Stimulated activated CD4-positive, alpha-beta T cell treated with anti-CD3 and anti-CD28 coated beads, Interleukin-4, amount 100 ng/mL, for 4 hours (primary cell): ENCODE data around the gene CFAP61.
"Not testable (repeated sequence)": the region's sequence is repeated elsewhere in the genome, so short reads cannot be mapped to it uniquely, and the experiment has no call there.

ENCODE experiments used
- DNase-seq, 2 experiments: peaks; one replicate each; pipeline ENCODE4 v3.0.0-alpha.2; 2020

The CFAP61 gene

DNA sequence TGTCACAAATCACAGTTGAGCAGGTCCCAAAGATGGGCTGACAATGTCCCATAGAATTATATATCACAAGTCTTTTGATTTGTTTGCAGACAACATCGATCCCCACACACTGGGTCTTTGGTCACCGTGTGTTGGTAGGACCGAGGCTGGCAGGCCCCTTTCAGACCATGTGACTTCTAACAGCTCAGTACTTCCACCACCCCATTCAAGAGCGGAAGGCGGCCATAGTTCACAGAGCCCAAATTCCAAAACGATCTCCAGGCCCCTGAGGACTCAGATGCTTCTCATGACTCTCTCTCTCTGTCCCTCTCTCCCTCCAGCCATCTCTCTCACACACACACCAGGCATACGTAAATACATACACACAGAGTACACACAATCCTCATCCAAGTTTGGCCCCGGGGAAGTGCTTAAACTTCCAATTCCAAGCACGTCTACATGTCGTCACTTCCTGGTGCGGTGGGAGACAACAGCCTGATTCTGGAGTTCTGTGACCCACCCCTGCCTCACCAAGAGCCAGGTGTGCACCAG is 159.7 kb downstream of the CFAP61 start:
- DNase-seq = no peak

DNA sequence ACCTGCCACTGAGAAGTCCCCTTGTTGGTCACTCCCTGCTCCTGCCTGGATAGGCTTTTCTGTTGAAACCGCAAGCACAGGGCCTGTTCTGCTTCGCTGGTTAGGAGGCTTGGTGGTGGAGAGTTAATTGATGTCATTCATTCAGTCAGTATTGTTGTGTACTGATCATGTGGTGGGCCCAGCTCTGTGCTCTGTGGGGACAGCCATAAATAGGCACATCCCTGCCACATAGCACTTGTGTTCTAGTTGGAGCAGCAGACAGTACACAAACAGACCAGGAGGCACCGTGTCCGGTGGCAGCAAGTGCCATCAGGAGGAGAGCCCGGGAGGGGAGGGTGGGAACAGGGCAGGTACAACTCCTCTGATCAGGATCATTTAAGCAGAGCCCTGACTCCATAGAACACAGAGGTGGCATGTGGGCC is 160.4 kb downstream of the CFAP61 start:
- DNase-seq = no peak

DNA sequence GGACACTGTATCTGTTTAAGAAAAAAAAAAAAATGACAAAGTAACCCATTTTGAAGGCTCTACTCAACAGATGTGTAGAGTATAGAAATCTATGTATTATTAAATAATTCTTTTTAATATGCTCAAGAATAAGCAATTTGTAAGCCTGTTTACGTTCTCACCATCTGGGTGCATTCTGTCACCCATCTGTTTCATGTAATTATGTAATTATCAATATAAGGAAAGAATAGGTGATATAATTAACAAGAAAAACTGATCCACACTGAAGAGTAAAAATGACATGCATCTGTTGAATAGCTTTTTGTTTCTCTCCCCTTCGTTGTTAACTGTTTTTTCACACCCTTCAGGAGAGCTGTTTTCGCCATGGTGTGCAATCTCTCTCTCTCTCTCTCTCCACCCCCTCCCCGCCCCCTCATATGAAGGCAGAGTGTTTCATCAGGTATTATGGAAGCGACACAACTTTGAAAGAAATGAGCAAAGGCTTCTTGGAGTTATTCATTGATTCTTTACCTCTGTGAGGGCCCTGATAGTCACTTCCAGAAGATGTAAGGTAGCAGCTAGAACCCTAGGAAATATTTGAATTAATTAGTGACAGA is 161.3 kb downstream of the CFAP61 start:
- no peak for DNase-seq

DNA sequence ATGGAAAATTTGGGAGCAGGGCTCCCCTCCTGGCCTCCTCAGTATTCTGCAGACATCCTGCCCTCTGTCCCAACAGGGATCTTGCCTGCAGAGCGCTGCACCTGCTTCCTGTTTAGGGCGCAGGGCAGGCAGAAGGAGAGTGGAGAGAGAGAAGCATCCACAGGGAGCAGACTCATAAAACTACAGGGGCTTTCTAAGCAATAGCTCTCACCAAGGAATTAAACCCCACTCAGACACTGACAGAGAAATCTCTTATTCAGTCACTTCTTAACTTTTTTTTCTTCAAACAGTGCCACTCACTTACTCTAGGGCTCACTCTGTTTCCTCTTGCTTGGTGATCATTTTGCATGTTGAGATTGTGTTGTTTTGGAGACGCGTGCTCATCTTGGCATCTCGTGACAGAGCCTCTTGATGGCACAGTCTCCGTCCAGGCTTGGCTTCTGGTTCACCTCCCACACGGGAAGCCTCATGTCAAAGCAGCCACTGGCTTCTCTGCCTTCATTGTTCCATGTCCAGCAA is 162.5 kb downstream of the CFAP61 start:
- no peak for DNase-seq

DNA sequence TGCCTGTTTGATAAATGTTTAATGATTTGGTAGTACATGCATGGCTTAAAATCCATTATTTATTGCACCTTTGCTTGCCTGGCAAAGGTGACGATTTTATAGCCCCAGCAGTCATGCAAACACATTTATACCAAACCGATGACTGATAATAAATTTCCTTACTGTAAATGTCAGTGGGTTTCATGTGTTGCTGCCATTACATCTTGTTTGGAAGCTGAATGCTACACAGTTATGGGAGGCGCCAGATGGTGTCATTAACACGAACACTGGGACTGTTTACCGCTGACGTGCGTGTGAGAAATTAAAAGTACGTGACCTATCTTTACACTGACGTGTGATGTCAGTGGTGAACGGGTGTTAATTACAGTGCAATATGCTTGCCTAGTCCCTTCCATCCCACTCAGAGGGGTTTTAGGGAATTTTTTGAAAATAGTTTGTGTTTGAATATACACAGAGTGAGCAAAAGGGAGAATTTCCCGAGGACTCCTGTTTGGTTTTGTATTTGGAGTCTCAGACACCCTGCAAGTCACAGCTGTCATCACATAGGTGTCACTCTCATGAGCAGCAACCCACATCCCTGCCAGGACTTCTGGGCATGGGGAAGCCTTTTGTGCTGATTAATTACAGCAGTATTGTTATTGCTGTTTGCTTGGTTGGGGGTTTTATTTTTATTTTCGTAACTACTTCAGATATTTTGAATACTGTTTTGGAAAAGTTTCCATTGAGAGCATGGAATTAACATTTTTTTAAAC is 163.8 kb downstream of the CFAP61 start:
- no peak for DNase-seq

DNA sequence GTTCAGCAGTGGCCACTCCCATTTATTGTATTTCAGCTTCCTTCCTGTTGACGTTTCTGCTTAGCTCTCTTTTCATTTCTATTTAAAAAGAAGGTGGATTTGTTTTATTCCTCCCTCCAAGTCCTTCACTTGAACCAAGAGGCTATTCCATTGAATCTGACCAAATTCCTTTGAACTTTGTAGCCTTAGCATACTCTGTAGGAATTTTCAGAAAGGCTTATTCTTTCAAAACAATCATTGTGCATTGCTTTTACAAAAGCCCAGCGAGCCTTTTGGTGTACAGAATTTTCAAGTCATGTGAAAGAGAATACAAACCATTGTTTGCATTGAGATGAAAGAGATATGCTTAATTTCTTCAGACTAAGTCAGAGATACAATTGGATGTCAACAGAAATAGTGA is 164.6 kb downstream of the CFAP61 start:
- DNase-seq = no peak

DNA sequence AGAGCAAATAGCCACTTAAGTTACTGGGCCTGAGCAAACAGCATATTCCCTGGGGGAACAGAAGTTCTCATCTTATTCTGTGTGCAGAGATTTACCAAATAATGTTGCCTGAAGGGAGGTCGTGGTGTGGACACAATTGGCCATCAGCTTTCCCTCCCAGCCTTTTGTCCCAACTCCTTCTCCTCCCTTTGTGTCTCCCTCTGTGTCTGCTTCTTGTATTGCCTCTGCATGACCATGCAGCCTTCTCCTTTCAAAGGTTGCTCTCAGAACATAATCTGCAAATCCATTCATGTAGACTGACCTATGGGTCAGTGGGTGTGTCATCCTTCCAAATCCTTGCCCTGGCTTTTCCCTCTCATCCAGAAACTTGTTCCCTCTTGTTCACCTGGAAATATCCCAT is 165.3 kb downstream of the CFAP61 start:
- DNase-seq = no peak

DNA sequence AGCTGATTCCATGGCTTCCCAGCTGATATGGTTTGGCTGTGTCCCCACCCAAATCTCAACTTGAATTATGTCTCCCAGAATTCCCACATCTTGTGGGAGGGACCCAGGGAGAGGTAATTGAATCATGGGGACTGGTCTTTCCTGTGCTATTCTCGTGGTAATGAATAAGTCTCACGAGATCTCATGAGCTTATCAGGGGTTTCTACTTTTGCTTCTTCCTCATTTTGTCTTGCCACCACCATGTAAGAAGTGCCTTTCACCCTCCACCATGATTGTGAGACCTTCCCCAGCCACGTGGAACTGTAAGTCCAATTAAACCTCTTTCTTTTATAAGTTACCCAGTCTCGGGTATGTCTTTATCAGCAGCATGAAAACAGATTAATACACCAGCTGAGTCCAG is 165.8 kb downstream of the CFAP61 start:
- not testable (repeated sequence) for DNase-seq

DNA sequence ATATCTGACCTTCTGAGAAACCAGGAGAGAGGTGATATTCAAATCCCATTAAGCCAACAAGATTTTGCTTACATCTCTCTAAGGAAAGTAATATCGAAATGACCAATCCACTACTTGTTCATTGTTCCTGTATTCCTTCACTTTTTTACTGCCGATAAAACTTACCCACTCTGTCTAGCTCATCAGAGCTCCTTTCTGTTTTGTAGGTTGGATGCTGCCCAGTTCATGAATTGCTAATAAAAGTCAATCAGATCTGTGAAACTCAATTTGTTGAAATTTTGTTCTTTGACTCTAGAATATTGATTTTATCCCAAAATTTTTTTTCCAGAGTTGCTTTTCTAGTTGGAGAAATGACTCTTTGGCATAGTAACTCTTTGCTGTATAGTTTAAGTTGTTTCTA is 166.7 kb downstream of the CFAP61 start:
- DNase-seq = no peak

DNA sequence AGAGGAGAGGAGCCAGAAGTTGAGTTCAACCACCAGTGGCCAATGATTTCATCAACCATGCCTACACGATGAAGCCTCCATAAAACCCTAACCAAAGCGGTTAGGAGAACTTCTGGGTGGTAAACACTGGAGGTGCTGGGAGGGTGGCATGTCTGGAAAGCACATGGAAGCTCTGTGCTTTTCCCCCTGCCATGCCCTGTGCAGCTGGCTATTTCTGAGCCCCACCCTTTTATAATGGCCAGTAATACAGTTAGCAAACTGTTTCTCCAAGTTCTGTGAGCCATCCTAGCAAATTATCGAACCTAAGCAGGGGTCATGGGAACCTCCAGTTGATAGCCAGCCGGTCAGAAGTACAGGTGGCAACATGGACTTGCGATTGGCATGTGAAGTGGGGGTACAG is 167.8 kb downstream of the CFAP61 start:
- no peak for DNase-seq

DNA sequence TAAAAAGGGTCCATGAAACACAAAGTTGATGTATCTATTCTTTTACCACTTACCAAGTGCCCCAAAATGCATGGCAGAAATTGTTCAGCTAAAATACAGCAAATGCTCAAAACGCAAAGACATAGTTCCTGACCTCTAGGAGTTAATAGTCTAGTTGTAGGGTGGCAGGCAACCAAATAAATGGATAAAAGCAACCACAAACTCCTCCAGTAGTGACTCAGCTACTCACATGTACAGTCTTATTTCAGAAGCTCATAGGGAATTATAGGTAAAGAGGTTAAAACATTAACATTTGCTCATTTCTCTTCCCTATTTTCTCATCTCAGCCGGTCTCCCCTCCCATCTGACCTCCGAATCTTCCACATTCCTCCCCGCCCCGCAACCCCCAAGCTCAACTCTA is 171.6 kb downstream of the CFAP61 start:
- DNase-seq = no peak

DNA sequence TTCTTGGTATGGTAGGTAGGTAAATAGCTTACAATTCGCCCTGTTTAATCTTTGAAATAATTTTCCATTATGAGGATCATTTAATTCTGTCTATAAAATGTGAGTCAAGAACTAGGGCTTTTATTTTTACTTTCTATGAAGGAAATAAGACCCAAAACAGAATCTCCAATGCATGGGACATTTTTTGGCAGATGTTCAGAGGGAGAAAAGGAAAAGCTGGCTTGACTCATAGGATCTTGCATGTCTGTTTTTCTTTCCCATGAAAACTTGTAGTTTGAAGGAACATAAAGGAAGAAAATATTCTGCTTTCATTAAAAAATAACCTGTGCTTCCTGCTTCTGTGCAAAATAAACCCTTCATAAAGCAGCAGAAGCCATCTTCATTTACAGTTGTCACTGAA is 172.5 kb downstream of the CFAP61 start:
- DNase-seq = no peak

DNA sequence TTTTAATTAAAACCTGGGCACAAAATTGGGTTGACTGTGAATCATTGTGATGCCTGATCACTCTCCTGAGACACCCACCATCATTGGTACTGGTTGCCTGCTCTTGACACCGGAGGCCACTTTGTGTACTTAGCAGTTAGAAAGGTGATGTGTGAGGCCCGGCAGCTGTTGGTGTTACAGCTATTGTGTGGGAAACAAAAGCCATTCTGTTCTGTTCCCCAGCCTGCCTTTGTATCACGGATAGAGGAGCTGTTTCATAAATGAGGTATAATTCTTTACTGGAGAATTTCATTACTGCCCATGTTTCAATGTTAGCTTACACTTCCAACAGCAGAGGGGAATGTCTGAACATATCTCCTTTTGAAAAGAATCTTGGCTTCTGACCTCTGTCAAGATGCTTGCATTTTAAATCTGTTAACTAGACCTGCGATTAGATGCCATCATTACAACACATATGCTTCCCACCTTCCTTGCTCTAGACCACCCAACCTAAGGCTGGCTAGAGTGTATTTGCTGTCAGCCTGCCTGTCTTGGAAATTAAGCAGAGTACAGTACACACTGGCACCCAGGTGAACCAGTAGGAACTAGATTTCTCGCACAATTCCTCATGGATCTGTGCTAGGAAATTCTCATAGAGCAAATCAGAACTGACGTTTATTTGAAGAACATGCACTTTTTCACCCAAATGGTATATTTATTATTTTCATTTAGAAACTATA is 173.2 kb downstream of the CFAP61 start:
- DNase-seq = no peak

DNA sequence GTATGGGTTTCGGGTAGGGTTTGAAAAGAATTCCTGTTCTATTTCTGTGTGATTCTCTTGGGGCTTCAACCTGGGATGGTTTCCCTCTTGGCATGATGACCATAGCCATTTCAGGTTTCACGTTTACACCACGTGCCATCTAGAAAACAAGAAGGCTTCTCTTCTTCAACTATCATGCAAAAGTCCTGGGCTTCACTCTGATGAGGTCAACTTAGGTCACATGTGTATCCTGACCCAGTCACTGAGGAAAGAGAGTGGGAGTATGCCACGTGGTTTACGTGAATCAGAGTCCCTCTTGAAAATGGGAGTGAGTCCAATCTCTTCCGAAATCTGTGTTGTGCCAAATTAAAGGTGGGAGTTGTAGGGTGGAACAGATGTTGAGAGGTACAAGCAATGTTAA is 174.2 kb downstream of the CFAP61 start:
- no peak for DNase-seq

DNA sequence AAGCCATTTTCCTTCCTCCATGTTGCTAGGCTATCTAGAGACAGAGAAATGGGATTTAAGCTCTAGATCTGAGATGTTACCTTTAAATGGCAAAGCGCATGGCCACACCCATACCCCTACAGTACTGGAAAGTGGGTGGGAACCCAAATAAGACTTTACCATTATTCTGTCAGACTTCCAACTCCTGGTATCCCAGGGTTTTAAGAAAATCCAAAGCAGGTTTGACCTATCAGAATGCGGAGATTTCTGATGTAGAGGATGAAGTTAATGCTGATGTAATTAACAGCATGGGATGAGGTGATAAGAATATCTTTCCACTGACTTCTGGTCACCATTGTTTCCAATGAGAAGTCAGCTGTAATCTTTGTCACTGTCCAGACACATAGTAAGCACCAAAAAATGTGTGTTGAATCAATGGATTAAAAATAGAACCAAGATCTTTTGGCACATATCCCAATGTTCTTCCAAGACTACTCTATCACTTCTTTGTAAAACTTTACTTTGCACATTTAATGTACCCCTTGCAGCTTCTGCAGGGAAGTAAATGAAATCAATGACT is 174.8 kb downstream of the CFAP61 start:
- DNase-seq = no peak

DNA sequence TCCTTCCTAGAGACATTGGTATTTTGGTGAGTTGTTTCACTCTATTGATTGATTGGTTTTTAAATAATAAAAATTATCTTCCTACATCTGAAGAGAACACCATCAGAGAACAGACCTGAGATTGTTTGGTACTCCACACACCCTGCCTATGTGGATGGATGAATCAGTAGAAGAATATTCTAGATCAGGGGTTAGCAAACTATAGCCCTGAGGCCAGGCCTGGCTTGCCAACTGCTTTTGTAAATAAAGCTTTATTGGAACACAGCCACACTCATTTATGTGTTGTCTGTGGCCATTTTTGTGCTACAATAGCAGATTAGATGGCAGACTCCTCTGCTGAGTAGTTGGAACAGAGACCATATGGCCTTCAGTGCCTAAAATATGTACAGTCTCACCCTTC is 176.0 kb downstream of the CFAP61 start:
- no peak for DNase-seq

DNA sequence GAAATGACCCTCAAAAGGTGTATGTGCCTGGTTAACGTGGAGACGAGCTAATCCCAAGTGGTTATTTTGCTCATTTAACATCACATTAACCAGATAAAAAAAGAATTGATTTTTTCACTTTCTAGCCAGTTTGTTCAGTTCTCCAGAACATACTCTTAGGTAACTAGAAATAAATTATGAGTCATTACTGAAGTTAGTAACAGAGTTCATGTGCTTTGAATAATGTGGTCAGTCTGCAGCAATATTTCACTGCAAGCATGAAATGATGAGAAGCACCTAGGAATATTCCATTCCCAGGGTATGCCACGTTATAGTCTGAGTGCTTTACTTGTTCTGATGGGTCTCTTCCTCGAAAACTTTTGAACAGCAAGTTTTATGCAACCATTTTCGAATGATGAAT is 177.3 kb downstream of the CFAP61 start:
- no peak for DNase-seq

DNA sequence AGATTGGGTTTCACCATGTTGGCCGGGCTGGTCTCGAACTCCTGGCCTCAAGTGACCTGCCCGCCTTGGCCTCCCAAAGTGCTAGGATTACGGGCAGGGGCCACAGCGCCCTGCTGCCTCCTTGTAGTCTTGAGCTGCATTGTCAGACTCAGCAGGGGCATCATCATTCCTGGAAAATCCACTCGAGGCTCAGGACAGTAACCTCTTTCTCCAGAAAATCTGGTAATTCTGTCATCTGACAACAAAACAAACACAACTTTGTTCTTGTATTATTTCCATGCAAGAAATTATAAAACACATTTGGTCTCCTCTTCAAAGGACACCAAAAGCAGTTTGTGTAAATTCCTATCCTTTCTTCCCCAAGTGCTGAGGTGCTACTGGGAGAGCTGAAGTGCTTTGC is 178.4 kb downstream of the CFAP61 start:
- no peak for DNase-seq

DNA sequence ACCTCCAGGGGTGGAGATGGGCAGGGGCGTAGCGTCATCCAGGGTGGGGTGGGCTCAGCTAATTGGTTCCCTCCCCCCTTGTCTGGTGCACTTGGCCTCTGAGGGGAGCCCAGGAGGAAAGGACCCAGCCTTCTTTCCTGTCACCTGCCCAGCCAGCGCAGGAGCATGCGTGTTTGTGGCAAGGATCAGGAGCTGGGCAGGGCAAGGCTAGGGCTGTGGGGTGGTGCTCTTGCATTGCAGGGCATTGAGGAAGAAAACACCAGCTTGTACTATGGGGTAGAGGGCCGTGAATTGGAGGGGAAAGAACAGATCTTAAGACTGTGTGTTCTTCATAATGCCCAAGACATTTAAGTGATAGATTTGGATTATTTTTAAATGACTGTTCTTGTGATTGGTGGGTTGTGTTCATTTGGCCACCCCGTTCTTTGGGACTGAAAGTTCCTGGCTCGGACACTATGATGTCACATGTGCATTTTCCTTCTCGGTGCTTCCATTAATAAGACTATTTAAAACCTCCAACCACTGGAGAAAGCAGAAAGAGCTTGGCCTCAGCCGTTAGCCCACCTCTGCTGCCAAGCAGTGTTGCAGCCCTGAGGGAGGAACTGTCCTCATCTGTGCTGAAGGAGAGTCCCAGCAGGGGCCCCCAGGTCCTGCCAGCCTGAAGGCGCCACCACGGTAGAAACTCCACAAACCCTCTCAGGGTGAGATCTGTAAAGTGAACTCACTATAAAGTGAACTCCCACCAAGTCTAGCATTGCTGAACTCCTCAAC is 179.4 kb downstream of the CFAP61 start:
- no peak for DNase-seq

DNA sequence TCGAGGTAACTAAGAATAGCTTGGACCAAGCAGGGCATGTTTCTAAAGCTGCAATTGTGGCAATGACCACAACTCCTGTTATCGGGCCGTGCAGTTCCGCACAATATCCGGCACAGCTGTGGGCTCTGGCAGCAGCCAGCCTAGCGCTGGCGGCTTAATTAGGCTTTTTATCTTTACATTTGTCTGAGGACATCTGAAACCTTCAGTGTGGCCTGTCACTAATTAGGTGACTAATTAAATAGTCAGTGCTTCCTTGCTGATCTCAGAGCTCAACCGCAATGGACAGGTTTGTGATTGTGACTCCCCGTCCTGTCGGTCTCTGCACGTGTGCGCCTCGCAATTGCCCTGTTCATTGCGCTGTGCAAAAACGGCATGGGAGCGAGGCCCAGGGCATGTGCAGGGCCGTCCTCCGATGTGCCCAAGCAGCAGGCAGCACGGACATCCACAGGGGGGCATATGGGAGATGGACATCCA is 180.7 kb downstream of the CFAP61 start:
- no peak for DNase-seq

DNA sequence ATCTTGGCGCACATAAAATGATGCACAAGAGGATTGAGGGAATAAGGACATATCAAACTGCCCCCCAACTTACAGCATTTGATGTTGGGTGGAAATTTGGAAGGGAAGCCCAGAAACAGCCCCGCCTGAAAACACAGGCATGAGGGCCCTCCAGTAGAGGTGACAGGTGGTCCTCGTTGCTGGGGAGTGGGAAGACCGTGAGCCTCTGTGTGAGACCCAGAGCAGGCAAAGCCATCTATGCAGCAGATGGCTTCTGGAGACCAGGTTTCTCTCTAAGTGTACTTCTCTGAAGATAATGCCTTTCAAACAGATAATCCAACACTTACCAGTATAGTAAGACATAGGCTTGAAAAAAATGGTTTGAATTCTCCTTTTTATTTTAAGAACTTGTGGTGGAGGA is 183.3 kb downstream of the CFAP61 start:
- no peak for DNase-seq
